K562 (cell line): ENCODE results near the gene MFSD2B. TPM values are rescaled to one million over a fixed set of nuclear protein-coding genes. Genes with fewer than 3 reads are reported as not detected.

Experiments
- ATAC-seq: fragments of 200-7000 bp; cut with Tn5 transposase; 3 replicates; pipeline ENCODE4 v1.9.1; 2020; ENCODE audit warnings: moderate library complexity
- BruUV-seq: library from RNA; stranded (reverse); fragments of 400-500 nt; replicated peaks from 2 replicates; lab custom pipeline; 2021; lab: Mats Ljungman, UMichigan
- CTCF ChIA-PET: fragments of 300-600 bp; formaldehyde crosslinking; extraction: SDS; loops from one replicate; lab custom pipeline; 2021; ENCODE audit warnings: low intra/inter-chr PET ratio; lab: Yijun Ruan, JAX
- POLR2A ChIA-PET: fragments of 300-600, 350-650 bp; sonication (Branson Sonifier 250); formaldehyde crosslinking; extraction: SDS; loops from one replicate; lab custom pipeline; 2021; ENCODE audit warnings: antibody characterized with exemption, inconsistent platforms; lab: Yijun Ruan, JAX
- DNase-seq, 4 experiments: peaks; one replicate each; pipeline versions ENCODE4 v3.0.0 to v3.0.0-alpha.2; 2011 to 2018; ENCODE audit warnings: low spot score in 3 of 4, mixed read lengths in 3 of 4; ENCODE audit errors: extremely low read depth in 1 of 4
- FAIRE-seq: peaks from 2 replicates; lab custom pipeline; 2011; peaks lifted over from hg19 to GRCh38; lab: Jason Lieb, UNC
- H2AFZ ChIP-seq: 2 replicates; pipeline ENCODE4 v1.6.0; 2011; ENCODE audit warnings: low read depth, low read length, control low read depth, inconsistent platforms
- H3K27ac ChIP-seq: fragments of 200-600 bp; 3 replicates; pipeline ENCODE4 v1.8.0; 2011; ENCODE audit warnings: low read depth, mild to moderate bottlenecking, control low read depth, inconsistent platforms, low read length, moderate library complexity, mixed read lengths; ENCODE audit errors: extremely low read depth
- H3K27me3 ChIP-seq, 2 experiments: fragments of 300-600 bp in 1 of 2; 2 replicates in 1 of 2; 3 replicates in 1 of 2; pipeline versions ENCODE4 v1.6.0 to v1.8.0; 2011; ENCODE audit warnings: inconsistent platforms in 2 of 2, low read length in 2 of 2, mild to moderate bottlenecking in 1 of 2, mixed read lengths in 1 of 2, moderate library complexity in 1 of 2; ENCODE audit not compliant: control insufficient read depth in 2 of 2, insufficient read depth in 2 of 2
- H3K36me3 ChIP-seq: fragments of 300-600 bp; 3 replicates; pipeline ENCODE4 v1.8.0; 2011; ENCODE audit warnings: mild to moderate bottlenecking, low read length, inconsistent platforms; ENCODE audit not compliant: control insufficient read depth, insufficient read depth
- H3K4me1 ChIP-seq, 2 experiments: fragments of 200-600 bp in 1 of 2; replicated peaks in 1 of 2; 2 replicates in 1 of 2; 3 replicates in 1 of 2; pipeline versions ENCODE4 v1.5.1 to v1.8.0; 2011; ENCODE audit warnings: inconsistent platforms in 2 of 2, low read length in 2 of 2, mild to moderate bottlenecking in 1 of 2, mixed read lengths in 1 of 2, moderate library complexity in 1 of 2; ENCODE audit not compliant: control insufficient read depth in 2 of 2, insufficient read depth in 2 of 2
- H3K4me2 ChIP-seq: 2 replicates; pipeline ENCODE4 v1.6.1; 2011; ENCODE audit warnings: low read length, control low read depth, inconsistent platforms, mixed read lengths; ENCODE audit not compliant: insufficient read depth
- H3K4me3 ChIP-seq: fragments of 200-600 bp; sonication (generic), shearing (Covaris generic); 2 replicates; pipeline ENCODE4 v1.5.1; 2016; ENCODE audit warnings: control low read depth, inconsistent platforms
- H3K79me2 ChIP-seq: fragments of 200-600 bp; 3 replicates; pipeline ENCODE4 v1.8.0; 2011; ENCODE audit warnings: low read length, inconsistent platforms; ENCODE audit not compliant: control insufficient read depth, insufficient read depth
- H3K9ac ChIP-seq, 2 experiments: 2 replicates each; pipeline versions ENCODE4 v1.6.0 to v1.6.1; 2011; ENCODE audit warnings: low read depth in 2 of 2, low read length in 2 of 2, control low read depth in 1 of 2, inconsistent platforms in 1 of 2, mild to moderate bottlenecking in 1 of 2, mixed read lengths in 1 of 2; ENCODE audit not compliant: insufficient read depth in 1 of 2
- H3K9me1 ChIP-seq: one replicate; pipeline ENCODE4 v1.6.0; 2011; ENCODE audit warnings: inconsistent platforms, mild to moderate bottlenecking, low read length, moderate library complexity; ENCODE audit not compliant: control insufficient read depth, insufficient read depth
- H3K9me3 ChIP-seq: replicated peaks from 2 replicates; pipeline ENCODE4 v1.5.1; 2011; ENCODE audit warnings: low read depth, low read length, inconsistent platforms; ENCODE audit not compliant: control insufficient read depth, insufficient read depth
- H4K20me1 ChIP-seq: replicated peaks from 2 replicates; pipeline ENCODE4 v1.6.1; 2011; ENCODE audit warnings: low read length, inconsistent platforms, mixed read lengths; ENCODE audit not compliant: control insufficient read depth, insufficient read depth
- CHD2 ChIP-seq: IDR thresholded peaks from 2 replicates; pipeline ENCODE4 v1.6.1; 2011; ENCODE audit warnings: low read depth, low read length
- DPF2 ChIP-seq: fragments of 450-650 bp; IDR thresholded peaks from 2 replicates; pipeline ENCODE4 v1.6.1; 2016
- GATAD2B ChIP-seq: fragments of 450-650 bp; IDR thresholded peaks from 2 replicates; pipeline ENCODE4 v1.6.1; 2017; ENCODE audit warnings: mild to moderate bottlenecking, borderline replicate concordance
- GTF2A2 ChIP-seq: IDR thresholded peaks from 2 replicates; pipeline ENCODE4 v1.6.1; 2016; ENCODE audit warnings: mild to moderate bottlenecking, missing genetic modification characterization, missing compliant biosample characterization
- HDAC1 ChIP-seq, 2 experiments: fragments of 450-650 bp; IDR thresholded peaks; 2 replicates each; pipeline ENCODE4 v1.6.1; 2016 to 2017; ENCODE audit warnings: inconsistent platforms in 1 of 2, mild to moderate bottlenecking in 1 of 2, moderate library complexity in 1 of 2
- HMG20A ChIP-seq: fragments of 450-650 bp; formaldehyde crosslinking; conservative IDR thresholded peaks from 2 replicates; pipeline ENCODE4 v1.4.0; 2020; ENCODE audit warnings: mild to moderate bottlenecking, mixed read lengths
- IFI16 ChIP-seq: fragments of 250-450 bp; sonication (Bioruptor Pico); IDR thresholded peaks from 2 replicates; pipeline ENCODE4 v2.1.2; 2022; ENCODE audit warnings: mild to moderate bottlenecking, inconsistent platforms
- LCOR ChIP-seq: sonication (generic); formaldehyde crosslinking; IDR thresholded peaks from 2 replicates; pipeline ENCODE4 v1.8.0; 2022; ENCODE audit warnings: mild to moderate bottlenecking, missing genetic modification reagents
- NKRF ChIP-seq: fragments of 450-650 bp; IDR thresholded peaks from 2 replicates; pipeline ENCODE4 v1.6.1; 2016; ENCODE audit warnings: borderline replicate concordance
- POLR2AphosphoS5 ChIP-seq: IDR thresholded peaks from 2 replicates; pipeline ENCODE4 v1.6.1; 2011; ENCODE audit warnings: mild to moderate bottlenecking, low read depth, low read length, moderate library complexity; ENCODE audit not compliant: control insufficient read depth, insufficient read depth
- RBFOX2 ChIP-seq: fragments of 200-400 bp; formaldehyde crosslinking; IDR thresholded peaks from 2 replicates; pipeline ENCODE4 v1.6.1; 2017; ENCODE audit warnings: low read depth, mild to moderate bottlenecking, low read length, moderate library complexity
- RBM17 ChIP-seq: fragments of 200-400 bp; formaldehyde crosslinking; IDR thresholded peaks from 2 replicates; pipeline ENCODE4 v1.6.1; 2017; ENCODE audit warnings: low read depth, mild to moderate bottlenecking, low read length, borderline replicate concordance
- RBM34 ChIP-seq: fragments of 200-400 bp; formaldehyde crosslinking; IDR thresholded peaks from 2 replicates; pipeline ENCODE4 v1.6.1; 2018; ENCODE audit warnings: low read length, borderline replicate concordance; ENCODE audit not compliant: insufficient read depth
- SRSF3 ChIP-seq: fragments of 200-400 bp; formaldehyde crosslinking; IDR thresholded peaks from 2 replicates; pipeline ENCODE4 v1.6.1; 2016; ENCODE audit warnings: mild to moderate bottlenecking, low read length, moderate library complexity; ENCODE audit not compliant: insufficient read depth
- YBX1 ChIP-seq: fragments of 450-650 bp; IDR thresholded peaks from 2 replicates; pipeline ENCODE4 v1.7.1; 2016; ENCODE audit warnings: mild to moderate bottlenecking
- ZNF175 ChIP-seq: fragments of 200-800 bp; sonication (Bioruptor generic); IDR thresholded peaks from 2 replicates; pipeline ENCODE4 v1.6.1; 2016; ENCODE audit warnings: low read depth, mild to moderate bottlenecking, missing genetic modification characterization, missing compliant biosample characterization
- ZSCAN29 ChIP-seq: fragments of 450-650 bp; IDR thresholded peaks from 2 replicates; pipeline ENCODE4 v1.6.1; 2017
- WGBS: fragments of 100-300 bp; shearing (Covaris generic); methylation state at CpG from one replicate; pipeline ENCODE4 v1.1.6; 2016; ENCODE audit warnings: low coverage, mixed read lengths; ENCODE audit not compliant: insufficient coverage; ENCODE audit errors: missing lambda C conversion rate; 5-methylcytosine and 5-hydroxymethylcytosine counted together
- in situ Hi-C: fragments of 300-500 bp; cut with MboI; formaldehyde crosslinking; loops from 4 replicates; pipeline ENCODE4 v1.15.0; 2018; ENCODE audit warnings: inconsistent platforms, mixed read lengths
- intact Hi-C: fragments of 100-400 bp; cut with micrococcal nuclease; formaldehyde crosslinking; loops from 2 replicates; pipeline ENCODE4 v1.14.2; 2022
- polyA plus RNA-seq, 8 experiments: library from polyadenylated mRNA; depleted of rRNA in 4 of 8; stranded (reverse) in 5 of 8; unstranded in 3 of 8; fragments of >200 nt; fragmentation: Nextera tagmentation in 2 of 8; fragmentation: Illumina TruSeq in 1 of 8; extraction: Ambion mirVana in 2 of 8; extraction: Trizol in 1 of 8; gene quantifications; 2 replicates each; pipeline versions ENCODE4 v1.2.1 to v1.2.3, GENCODE V29; 2011 to 2014; ENCODE audit warnings: inconsistent platforms in 1 of 8, missing spikeins in 1 of 8
- total RNA-seq, 7 experiments: library from RNA; depleted of rRNA in 6 of 7; stranded (reverse); fragments of >200 nt in 6 of 7; fragmentation: Illumina TruSeq in 2 of 7; extraction: Trizol in 2 of 7; gene quantifications; 2 replicates each; pipeline versions ENCODE4 v1.2.1 to v1.2.3, GENCODE V29; 2011 to 2021; ENCODE audit warnings: low replicate concordance in 1 of 7

The MFSD2B gene
- total and polyA plus RNA-seq, 9 of the 15 experiments (the other 6 are each of a cell fraction or from before 2014, with no cell fraction given) = 2.6 to 10.9 (median 6.8) TPM

- no peaks in the 10 kb centered on the region for H3K27me3 ChIP-seq
- DNase-seq (no peak), FAIRE-seq (no peak), ATAC-seq (no peak)
- no peak overlapping the region for H2AFZ ChIP-seq
- in situ Hi-C loops (no loop called here), intact Hi-C loops (no loop called here)
- H3K4me2 ChIP-seq = no peak overlapping the region
- TF ChIP-seq POLR2AphosphoS5 (no peak), SRSF3 (no peak), RBFOX2 (0 out of 2 replicates have a peak, but pooled peaks have one; percentile 15), DPF2 (no peak)
- peaks cover 51% of the 10 kb centered on the region for H3K36me3 ChIP-seq
- no peaks in the 10 kb centered on the region for H3K9me1 ChIP-seq
- BruUV-seq = no TSS peak
- no peaks in the 10 kb centered on the region for H4K20me1 ChIP-seq
- peaks cover 48% of the 10 kb centered on the region for H3K79me2 ChIP-seq
- H3K4me3 ChIP-seq = no peak overlapping the region
- 89% methylated on average over 6 of the region's 6 CpGs for WGBS
- no peak overlapping the region for H3K27ac ChIP-seq
- CTCF ChIA-PET = no interaction called here
- H3K9ac ChIP-seq = no peak overlapping the region
- POLR2A ChIA-PET = interaction anchor here (0.7 to 2.2 kb wide), 5 partner anchors 10 to 147 kb away, joined by 4 to 11 read pairs (median 7); partner anchors contain the start of genes ATAD2B and WDCP
- H3K4me1 ChIP-seq = peaks cover 9 to 15% of the 10 kb centered on the region in 2 experiments; a peak in 4 of 5 replicates
- H3K9me3 ChIP-seq = no peaks in the 10 kb centered on the region
Observed at GRCh38 chr2:24073816-24074215, 63.9 kb downstream of the MFSD2B start.

GRCh38 chr2:24075259-24075658 is 65.4 kb downstream of the MFSD2B start:
- TF ChIP-seq GTF2A2 (tag) (no peak), ZSCAN29 (no peak), NKRF (no peak), YBX1 (no peak), ZNF175 (no peak), LCOR (no peak), RBM17 (no peak), CHD2 (no peak), HDAC1 (IDR thresholded peaks at IDR 0.05) (no peak), RBM34 (no peak), IFI16 (CRISPR knock-in tag) (no peak), HMG20A (CRISPR knock-in tag) (no peak), GATAD2B (no peak)
- WGBS = 6% methylated on average over 4 of the region's 5 CpGs
- ChIA-PET POLR2A (interaction anchor here (1.2 to 1.9 kb wide), 3 partner anchors 8 to 11 kb away, joined by 7 to 16 read pairs (median 11); partner anchors contain the start of gene TP53I3), CTCF (no interaction called here)
- peak overlapping the region; percentile 99 for H3K4me2 ChIP-seq
- peaks cover 45% of the 10 kb centered on the region for H3K79me2 ChIP-seq
- no peak for ATAC-seq
- H4K20me1 ChIP-seq = no peaks in the 10 kb centered on the region
- peaks cover 37% of the 10 kb centered on the region for H3K36me3 ChIP-seq
- peak overlapping the region; percentile 78 to 85 for H3K9ac ChIP-seq
- no peak for DNase-seq
- H2AFZ ChIP-seq = no peak overlapping the region; the same call in 1 of the 2 replicates
- peaks cover 9 to 15% of the 10 kb centered on the region in 2 experiments; a peak in 4 of 5 replicates for H3K4me1 ChIP-seq
- H3K9me3 ChIP-seq = no peaks in the 10 kb centered on the region
- H3K27ac ChIP-seq = peak overlapping the region; percentile 75
- no TSS peak for BruUV-seq
- intact Hi-C loops = no loop called here
- H3K27me3 ChIP-seq = no peaks in the 10 kb centered on the region
- H3K9me1 ChIP-seq = no peaks in the 10 kb centered on the region
- in situ Hi-C loops = no loop called here
- FAIRE-seq = no peak
- peak overlapping the region; percentile 58 for H3K4me3 ChIP-seq
